Fibroblast of gingiva (primary cell): Measurements from ENCODE around the gene AGPAT2.

Source experiments
- DNase-seq: peaks from one replicate; pipeline ENCODE4 v3.0.0-alpha.2; 2011; ENCODE audit warnings: low read depth

AGPAT2 gene

GRCh38 chr9:136686794-136687711, at the start of gene AGPAT2:
Gene AGPAT2, minus strand, starts transcription at chr9:136687457. Its CDS starts 100 bp downstream, at chr9:136687357.
- peak; percentile 42 for DNase-seq

- DNase-seq = no peak
Measured at GRCh38 chr9:136735812-136736480, 48.7 kb upstream of the AGPAT2 start.

- DNase-seq = no peak
Measured at GRCh38 chr9:136734837-136735496, 47.7 kb upstream of the AGPAT2 start.

DNA sequence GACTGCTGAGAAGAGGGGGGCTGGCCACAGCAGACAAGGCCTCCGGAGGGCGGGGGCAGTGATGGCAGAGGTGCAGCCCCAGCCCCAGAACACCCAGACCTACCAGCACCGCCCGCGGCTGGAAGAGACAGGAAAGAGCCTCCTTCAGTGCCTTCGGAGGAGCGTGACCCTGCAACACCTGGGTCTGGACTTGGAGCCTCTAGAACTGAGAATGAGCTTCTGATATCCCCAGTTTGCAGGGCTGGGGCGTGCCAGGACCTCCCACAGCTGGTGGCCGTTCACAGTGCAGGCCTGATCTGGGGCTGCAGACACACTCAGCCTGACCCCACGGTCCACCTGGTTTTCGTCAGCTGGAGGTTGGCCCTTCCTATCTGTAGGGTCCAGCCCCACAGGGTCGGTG, 46.4 kb upstream of the AGPAT2 start:
- DNase-seq = no peak

GRCh38 chr9:136732444-136733178, 45.4 kb upstream of the AGPAT2 start:
- DNase-seq = no peak

- no peak for DNase-seq
Measured at GRCh38 chr9:136729926-136730325, 42.7 kb upstream of the AGPAT2 start.

GRCh38 chr9:136729144-136729543, 41.9 kb upstream of the AGPAT2 start:
- peak; percentile 29 for DNase-seq

- peak; percentile 37 for DNase-seq
Measured at GRCh38 chr9:136728548-136729123, 41.4 kb upstream of the AGPAT2 start.

GRCh38 chr9:136728080-136728547, 40.9 kb upstream of the AGPAT2 start:
- peak; percentile 92 for DNase-seq

GRCh38 chr9:136726631-136727191, 39.5 kb upstream of the AGPAT2 start:
- peak; percentile 53 for DNase-seq

DNA sequence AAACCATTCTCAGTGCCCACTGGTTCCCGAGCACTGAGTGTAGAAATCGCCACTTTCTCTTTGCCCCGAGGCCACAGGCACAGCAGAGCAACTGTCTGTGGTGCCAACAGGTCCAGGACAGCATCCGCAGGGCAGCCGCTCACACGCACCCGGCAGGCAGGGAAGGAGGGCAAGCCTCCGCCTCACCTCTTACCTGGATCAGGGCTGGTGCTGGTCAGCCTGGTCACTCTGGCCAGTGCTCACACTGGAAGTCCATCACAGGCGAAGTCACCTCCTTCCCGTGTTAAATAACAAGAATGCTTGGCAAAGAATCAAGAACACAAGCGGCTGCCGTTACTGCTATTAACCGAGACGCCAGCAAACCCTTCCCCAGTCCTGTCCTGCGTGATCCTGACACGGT, 38.9 kb upstream of the AGPAT2 start:
- DNase-seq = no peak

DNA sequence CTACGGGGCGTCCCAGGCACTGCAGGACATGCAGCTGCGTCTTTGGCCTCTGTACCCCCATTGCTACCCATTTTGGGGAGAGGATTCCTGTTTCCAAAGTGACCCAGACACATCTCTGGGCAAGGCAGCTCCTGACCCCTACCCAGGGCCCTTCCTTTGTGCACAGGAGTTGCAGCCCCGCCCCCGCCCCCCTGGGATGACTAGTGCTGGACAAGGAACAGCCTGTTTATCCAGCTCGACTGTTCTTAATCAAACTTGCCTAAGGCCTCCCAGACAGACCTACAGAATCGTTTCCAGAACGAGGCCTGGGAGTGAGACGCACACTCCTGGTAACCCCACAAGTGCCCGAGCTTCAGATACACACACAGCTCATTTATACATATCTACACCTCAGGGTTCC, 38.4 kb upstream of the AGPAT2 start:
- peak; percentile 47 for DNase-seq

GRCh38 chr9:136724772-136725171, 37.5 kb upstream of the AGPAT2 start:
- no peak for DNase-seq

GRCh38 chr9:136723989-136724388, 36.7 kb upstream of the AGPAT2 start:
- no peak for DNase-seq

DNA sequence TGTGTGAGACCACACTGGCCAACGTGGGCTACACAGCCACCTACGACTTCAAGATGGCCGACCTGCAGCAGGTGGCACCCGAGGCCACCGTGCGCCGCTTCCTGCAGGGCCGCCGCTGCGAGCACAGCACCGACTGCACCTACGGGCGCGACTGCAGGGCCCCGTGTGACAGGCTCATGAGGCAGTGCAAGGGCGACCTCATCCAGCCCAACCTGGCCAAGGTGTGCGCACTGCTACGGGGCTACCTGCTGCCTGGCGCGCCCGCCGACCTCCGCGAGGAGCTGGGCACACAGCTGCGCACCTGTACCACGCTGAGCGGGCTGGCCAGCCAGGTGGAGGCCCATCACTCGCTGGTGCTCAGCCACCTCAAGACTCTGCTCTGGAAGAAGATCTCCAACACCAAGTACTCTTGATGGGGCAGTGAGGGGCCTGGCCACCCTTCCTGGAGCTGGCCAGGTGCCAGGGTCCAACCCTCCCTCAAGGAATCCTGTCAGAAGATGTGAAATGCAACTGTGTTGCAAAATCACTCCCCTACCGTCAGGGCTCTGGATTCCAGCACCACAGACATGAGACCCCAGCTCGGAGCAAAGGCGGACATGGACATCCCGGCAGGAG, 36.2 kb upstream of the AGPAT2 start:
- DNase-seq = no peak

- peak; percentile 14 for DNase-seq
Measured at GRCh38 chr9:136722969-136723356, 35.7 kb upstream of the AGPAT2 start.

DNA sequence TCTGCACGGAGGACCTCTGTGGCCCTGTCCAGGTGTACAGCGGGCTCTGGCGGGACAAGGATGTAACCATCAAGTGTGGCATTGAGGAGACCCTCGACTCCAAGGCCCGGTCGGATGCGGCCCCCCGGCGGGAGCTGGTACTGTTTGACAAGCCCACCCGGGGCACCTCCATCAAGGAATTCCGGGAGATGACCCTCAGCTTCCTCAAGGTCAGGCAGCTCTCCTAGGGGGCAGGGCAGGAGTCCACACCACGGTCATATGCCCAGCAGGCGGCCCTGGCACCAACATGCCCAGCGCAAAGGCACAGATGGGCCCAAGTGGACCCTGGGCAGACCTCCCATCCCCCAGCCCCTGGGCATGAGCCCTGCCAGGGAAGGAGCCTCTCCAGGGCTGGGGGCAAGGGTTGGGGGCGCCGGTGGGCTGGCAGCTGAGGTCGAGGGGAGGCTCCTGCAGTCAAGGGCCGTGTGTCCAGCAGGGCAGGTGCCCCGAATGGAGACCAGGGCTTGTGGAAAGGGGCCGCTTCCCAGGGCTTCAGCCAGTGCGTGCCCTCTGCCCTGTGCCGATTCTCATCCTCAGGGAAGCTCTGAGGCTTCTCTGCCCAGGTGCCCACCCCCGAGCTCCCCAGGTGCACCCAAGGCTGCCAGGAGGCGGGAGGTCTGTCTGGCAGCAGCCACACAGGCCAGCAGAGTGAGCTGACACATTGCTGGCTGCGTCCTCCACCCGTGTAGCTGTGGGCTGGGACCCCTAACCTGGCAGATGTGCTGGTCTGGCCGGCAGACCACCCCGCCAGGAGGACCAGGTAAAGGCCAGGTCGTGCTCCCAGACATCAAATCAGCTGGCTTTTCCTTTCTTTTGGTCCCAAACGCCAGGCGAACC, 35.1 kb upstream of the AGPAT2 start:
- DNase-seq = no peak

DNA sequence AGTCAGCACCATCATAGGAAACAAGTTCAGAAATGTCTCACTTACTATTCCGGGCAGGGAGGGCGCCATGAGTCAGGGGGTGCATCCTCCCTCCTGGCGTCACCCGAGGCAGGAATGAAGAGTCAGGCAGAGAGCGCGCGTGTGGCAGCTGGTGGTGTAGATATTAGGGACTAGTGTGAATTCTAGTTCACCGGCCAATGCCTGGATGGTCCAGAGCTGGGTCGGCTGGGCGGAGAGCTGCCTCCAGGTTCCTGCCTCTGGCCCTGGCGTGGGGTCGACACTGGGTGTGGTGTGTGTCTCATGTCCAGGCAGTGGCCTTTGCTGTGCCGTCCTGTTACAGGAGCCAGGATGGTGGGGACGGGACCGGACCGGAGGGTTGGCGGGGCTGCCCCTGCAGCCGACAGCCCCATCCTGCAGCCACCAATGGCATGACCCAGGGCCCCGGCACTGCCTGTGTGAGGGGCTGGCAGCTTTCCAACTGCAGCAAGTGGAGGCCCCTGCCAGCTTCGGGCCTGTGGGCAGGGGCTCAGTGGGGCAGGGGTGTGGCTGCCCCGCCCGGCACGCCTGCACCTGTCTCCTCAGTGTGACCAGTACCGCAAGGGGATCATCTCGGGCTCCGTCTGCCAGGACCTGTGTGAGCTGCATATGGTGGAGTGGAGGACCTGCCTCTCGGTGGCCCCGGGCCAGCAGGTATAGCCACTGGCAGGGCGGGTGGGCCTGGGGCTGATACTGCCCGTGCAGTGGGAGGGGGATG, 34.3 kb upstream of the AGPAT2 start:
- peak; percentile 35 for DNase-seq

DNA sequence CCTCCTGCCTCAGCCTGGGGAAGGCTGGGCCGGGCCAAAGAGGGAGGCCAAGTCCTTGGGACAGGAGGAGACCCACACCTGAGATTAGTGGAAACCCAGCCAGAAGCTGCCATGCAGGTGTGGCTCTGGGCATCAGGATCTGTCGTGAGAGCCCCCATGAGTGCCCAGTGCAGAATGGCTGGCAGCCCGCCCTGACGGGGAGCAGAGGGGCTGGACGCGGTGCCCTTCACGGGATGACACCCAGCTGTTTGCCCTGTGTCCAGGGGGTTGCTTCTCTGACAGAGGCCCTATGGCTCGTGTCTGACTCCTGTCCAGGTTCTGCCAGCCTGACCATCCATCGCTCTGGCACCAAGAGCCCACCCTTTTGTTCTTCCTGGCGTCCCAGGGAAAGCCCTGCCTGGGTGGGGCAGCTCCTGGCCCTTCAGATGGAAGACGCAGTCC, 33.7 kb upstream of the AGPAT2 start:
- DNase-seq = no peak
